Vagina (tissue), 2 donors: ENCODE measurements around the gene COBL.

Experiments used
- POLR2A ChIP-seq, 2 donors: fragments of 450-650 bp; IDR thresholded peaks; one replicate each; pipeline ENCODE4 v1.6.1; 2017; ENCODE audit warnings: antibody characterized with exemption in 2 of 2, mild to moderate bottlenecking in 2 of 2, moderate library complexity in 2 of 2
- POLR2AphosphoS5 ChIP-seq, 2 donors: sonication (generic); formaldehyde crosslinking; IDR thresholded peaks; one replicate each; pipeline ENCODE4 v1.9.0; 2017; ENCODE audit warnings: antibody characterized with exemption in 2 of 2, mild to moderate bottlenecking in 2 of 2, low read depth in 1 of 2; ENCODE audit not compliant: insufficient read depth in 1 of 2
- TF ChIP-seq, protein P1 (sequence below), 3 experiments: fragments of 450-650 bp in 2 of 3; fragments of 200-600 bp in 1 of 3; sonication (generic) in 1 of 3; IDR thresholded peaks; one replicate each; pipeline ENCODE4 v1.5.1; 2017 to 2019; ENCODE audit warnings: antibody characterized with exemption in 3 of 3, mild to moderate bottlenecking in 2 of 3, moderate library complexity in 2 of 3

DNA sequence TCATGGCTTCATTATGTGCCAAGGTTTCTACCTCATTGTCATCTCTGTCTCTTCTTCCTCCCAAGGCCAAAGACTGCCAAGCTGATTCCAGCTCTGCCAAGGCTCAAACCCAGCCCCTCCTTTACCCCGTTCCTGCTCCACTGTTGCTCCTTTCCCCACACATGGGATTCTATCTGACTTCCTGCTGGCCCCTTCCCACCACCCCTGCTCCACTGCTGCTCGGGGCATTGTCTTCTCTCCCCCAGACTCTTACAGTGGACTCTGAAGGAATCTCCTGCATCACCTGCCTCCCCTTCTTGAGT, 86.3 kb downstream of the COBL start:
- TF ChIP-seq, protein P1, sequence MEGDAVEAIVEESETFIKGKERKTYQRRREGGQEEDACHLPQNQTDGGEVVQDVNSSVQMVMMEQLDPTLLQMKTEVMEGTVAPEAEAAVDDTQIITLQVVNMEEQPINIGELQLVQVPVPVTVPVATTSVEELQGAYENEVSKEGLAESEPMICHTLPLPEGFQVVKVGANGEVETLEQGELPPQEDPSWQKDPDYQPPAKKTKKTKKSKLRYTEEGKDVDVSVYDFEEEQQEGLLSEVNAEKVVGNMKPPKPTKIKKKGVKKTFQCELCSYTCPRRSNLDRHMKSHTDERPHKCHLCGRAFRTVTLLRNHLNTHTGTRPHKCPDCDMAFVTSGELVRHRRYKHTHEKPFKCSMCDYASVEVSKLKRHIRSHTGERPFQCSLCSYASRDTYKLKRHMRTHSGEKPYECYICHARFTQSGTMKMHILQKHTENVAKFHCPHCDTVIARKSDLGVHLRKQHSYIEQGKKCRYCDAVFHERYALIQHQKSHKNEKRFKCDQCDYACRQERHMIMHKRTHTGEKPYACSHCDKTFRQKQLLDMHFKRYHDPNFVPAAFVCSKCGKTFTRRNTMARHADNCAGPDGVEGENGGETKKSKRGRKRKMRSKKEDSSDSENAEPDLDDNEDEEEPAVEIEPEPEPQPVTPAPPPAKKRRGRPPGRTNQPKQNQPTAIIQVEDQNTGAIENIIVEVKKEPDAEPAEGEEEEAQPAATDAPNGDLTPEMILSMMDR (IDR thresholded peaks at IDR 0.05), result no peak
- no peak for TF ChIP-seq POLR2AphosphoS5 (IDR thresholded peaks at IDR 0.05; ENCODE audit: insufficient read depth in 1 of 2, low read depth in 1 of 2)
- TF ChIP-seq POLR2A (IDR thresholded peaks at IDR 0.05), result no peak
